Measurements from ENCODE around the gene HMCN1. TPM values are rescaled to one million over a fixed set of nuclear protein-coding genes. Genes with fewer than 3 reads are reported as not detected.

The HMCN1 gene
- polyA plus RNA-seq, 2 donors: 0.83 to 1.9 TPM

DNA sequence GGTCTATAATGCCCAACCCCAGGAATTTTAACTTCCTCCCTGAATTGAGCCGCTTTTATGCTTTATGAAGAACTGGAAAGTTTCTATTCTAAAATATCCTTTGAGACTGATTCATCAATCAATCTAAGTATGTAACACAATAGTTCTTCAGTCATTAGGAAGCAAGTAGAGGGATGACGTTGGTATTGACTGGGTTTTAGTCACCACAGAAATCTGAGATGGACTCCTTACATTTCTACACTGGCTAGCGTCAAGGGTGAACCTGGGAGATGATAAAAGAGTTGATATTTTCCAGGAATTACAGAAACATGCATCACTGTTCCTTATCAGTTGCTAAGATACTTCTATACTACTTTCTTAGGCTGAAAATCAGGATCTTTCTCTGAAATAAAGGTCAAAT is 308.0 kb downstream of the HMCN1 start:
- no peak overlapping the region for H3K27ac ChIP-seq (ENCODE audit: low read depth in 2 of 2, low read length in 1 of 2)
- WGBS, 2 donors: 78 to 84% methylated on average over 3 of the region's 3 CpGs

DNA sequence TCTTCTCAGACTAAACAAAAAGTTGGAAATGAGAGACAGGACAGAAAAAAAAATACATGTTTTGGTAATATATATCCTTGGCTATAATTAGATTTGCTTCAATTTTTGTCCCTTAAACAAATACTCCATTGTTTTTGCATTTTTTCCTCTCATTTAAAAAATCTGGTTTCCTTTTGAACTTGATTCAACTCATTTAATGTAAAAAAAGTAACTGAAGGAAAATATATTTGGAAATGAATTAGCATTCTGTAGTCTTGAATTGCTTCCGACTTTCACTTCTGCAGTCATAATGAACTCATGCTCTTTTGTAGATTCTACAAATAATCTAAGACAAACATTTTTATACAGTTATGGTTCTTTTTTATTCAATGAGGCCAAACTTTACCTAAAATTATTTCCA is 309.1 kb downstream of the HMCN1 start:
- Histone ChIP-seq H3K36me3 (ENCODE audit: control insufficient read depth in 2 of 2, insufficient read depth in 2 of 2, low read length in 1 of 2) (no peaks in the 10 kb centered on the region), H3K27ac (ENCODE audit: low read depth in 2 of 2, low read length in 1 of 2) (no peak overlapping the region), H3K4me1 (ENCODE audit: control insufficient read depth in 2 of 2, insufficient read depth in 2 of 2, low read length in 1 of 2) (no peaks in the 10 kb centered on the region), H3K27me3 (ENCODE audit: control insufficient read depth in 1 of 2, insufficient read depth in 2 of 2, low read length in 2 of 2) (no peaks in the 10 kb centered on the region), H3K9me3 (ENCODE audit: control insufficient read depth in 2 of 2, insufficient read depth in 1 of 2, low read depth in 1 of 2, low read length in 1 of 2) (no peaks in the 10 kb centered on the region), H3K4me3 (ENCODE audit: low read depth in 1 of 2, low read length in 2 of 2) (no peak overlapping the region)
- WGBS, 2 donors: 56 to 58% methylated on average over 1 of the region's 1 CpG

More for the DNA sequence above, 308.0 kb downstream of the HMCN1 start:
- Histone ChIP-seq H3K27me3 (ENCODE audit: control insufficient read depth in 1 of 2, insufficient read depth in 2 of 2, low read length in 2 of 2) (no peaks in the 10 kb centered on the region), H3K4me3 (ENCODE audit: low read depth in 1 of 2, low read length in 2 of 2) (no peak overlapping the region), H3K36me3 (ENCODE audit: control insufficient read depth in 2 of 2, insufficient read depth in 2 of 2, low read length in 1 of 2) (no peaks in the 10 kb centered on the region), H3K9me3 (ENCODE audit: control insufficient read depth in 2 of 2, insufficient read depth in 1 of 2, low read depth in 1 of 2, low read length in 1 of 2) (no peaks in the 10 kb centered on the region), H3K4me1 (ENCODE audit: control insufficient read depth in 2 of 2, insufficient read depth in 2 of 2, low read length in 1 of 2) (no peaks in the 10 kb centered on the region)

DNA sequence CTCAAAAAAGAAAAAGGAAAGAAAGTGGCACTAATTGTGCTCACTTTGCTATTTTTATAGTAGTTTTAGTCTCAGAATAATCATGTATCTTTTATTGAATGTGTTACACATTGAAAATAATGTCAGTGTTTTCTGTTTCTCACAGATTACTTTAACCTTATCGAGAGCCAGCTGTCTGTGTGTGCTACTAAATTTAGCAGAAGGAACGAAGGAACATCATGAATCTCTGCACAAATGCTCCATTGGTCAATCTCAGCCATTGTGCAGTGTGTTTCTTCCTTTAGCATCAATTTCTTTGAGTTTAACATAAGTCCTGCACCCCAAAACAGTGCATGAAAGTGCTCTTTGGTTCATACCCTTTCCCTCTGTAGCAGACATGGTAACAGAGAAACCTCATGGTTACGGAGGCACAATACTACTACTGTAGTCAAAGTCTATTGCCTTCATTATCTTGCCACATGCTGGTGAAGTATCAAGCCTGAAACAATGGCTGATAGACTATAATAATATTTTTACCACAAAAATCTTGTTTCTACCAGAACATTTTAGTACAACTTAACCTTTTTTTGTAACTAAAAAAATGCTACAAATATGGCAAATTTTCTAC is 310.0 kb downstream of the HMCN1 start:
- H3K4me3 ChIP-seq (ENCODE audit: low read depth in 1 of 2, low read length in 2 of 2): no peak overlapping the region
- WGBS, 2 donors: 51 to 61% methylated on average over 3 of the region's 3 CpGs
- no peak overlapping the region for H3K27ac ChIP-seq (ENCODE audit: low read depth in 2 of 2, low read length in 1 of 2)
- no peaks in the 10 kb centered on the region for H3K36me3 ChIP-seq (ENCODE audit: control insufficient read depth in 2 of 2, insufficient read depth in 2 of 2, low read length in 1 of 2)
- no peaks in the 10 kb centered on the region for H3K27me3 ChIP-seq (ENCODE audit: control insufficient read depth in 1 of 2, insufficient read depth in 2 of 2, low read length in 2 of 2)
- H3K4me1 ChIP-seq (ENCODE audit: control insufficient read depth in 2 of 2, insufficient read depth in 2 of 2, low read length in 1 of 2): no peaks in the 10 kb centered on the region
- H3K9me3 ChIP-seq (ENCODE audit: control insufficient read depth in 2 of 2, insufficient read depth in 1 of 2, low read depth in 1 of 2, low read length in 1 of 2): no peaks in the 10 kb centered on the region

DNA sequence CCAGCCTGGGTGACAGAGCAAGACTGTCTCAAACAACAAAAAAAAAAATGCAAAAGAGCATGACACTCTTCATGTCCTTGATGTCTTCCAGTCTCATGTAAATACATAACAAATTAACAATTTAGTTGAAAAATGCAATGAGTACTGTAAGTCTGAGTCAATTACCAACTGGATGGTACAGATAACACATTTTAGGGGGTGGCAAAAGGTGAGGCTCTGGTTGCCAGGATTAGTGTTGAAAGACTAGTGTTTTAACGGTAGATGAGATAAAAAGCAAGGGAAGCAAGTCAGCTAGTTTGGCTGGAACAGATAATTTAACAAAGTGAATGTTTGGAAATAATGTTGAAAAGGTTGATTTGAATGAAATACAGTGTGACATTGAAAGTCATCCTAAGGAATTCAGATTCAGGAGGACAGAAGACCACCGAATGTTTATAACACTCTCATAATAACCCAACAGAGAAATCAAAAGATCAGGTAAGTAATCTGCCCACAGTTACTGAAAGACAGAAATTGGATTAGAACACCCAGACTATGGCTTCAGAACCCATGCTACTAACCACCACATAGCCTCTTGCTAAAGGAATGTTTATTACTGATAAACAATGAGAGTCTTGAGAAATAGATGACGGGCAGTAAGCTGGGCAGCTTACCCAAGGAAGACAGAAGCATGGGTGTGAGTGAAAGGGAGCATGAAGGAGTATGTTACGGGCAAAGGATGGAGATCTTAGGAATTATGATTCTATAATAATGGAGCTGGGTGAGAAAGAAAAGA is 312.4 kb downstream of the HMCN1 start:
- Histone ChIP-seq H3K36me3 (ENCODE audit: control insufficient read depth in 2 of 2, insufficient read depth in 2 of 2, low read length in 1 of 2) (no peaks in the 10 kb centered on the region), H3K4me1 (ENCODE audit: control insufficient read depth in 2 of 2, insufficient read depth in 2 of 2, low read length in 1 of 2) (no peaks in the 10 kb centered on the region), H3K4me3 (ENCODE audit: low read depth in 1 of 2, low read length in 2 of 2) (no peak overlapping the region), H3K27me3 (ENCODE audit: control insufficient read depth in 1 of 2, insufficient read depth in 2 of 2, low read length in 2 of 2) (no peaks in the 10 kb centered on the region), H3K9me3 (ENCODE audit: control insufficient read depth in 2 of 2, insufficient read depth in 1 of 2, low read depth in 1 of 2, low read length in 1 of 2) (no peaks in the 10 kb centered on the region), H3K27ac (ENCODE audit: low read depth in 2 of 2, low read length in 1 of 2) (no peak overlapping the region)
- WGBS, 2 donors: 92 to 93% methylated on average over 4 of the region's 4 CpGs

DNA sequence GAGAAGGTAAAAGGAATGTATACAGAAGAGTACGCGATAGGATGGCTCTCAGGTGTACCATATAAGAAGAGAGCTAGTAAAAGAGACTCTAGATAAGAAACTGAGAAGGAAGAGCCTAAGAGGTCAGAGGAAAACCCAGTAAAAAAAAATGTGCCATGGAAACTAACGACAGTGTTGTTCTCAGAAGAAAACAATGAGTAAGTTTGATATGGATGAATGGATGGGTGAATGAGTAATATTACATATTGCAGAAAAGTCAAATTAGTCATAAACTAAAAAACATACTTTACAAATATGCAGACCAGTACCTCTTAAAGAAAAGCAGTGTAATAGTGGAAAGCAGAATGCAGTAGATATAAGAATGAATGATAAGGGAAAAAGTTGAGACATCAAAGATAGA is 316.2 kb downstream of the HMCN1 start:
- 69 to 80% methylated on average over 3 of the region's 3 CpGs for WGBS, 2 donors
- Histone ChIP-seq H3K4me3 (ENCODE audit: low read depth in 1 of 2, low read length in 2 of 2) (no peak overlapping the region), H3K36me3 (ENCODE audit: control insufficient read depth in 2 of 2, insufficient read depth in 2 of 2, low read length in 1 of 2) (no peaks in the 10 kb centered on the region), H3K4me1 (ENCODE audit: control insufficient read depth in 2 of 2, insufficient read depth in 2 of 2, low read length in 1 of 2) (no peaks in the 10 kb centered on the region), H3K27ac (ENCODE audit: low read depth in 2 of 2, low read length in 1 of 2) (no peak overlapping the region), H3K27me3 (ENCODE audit: control insufficient read depth in 1 of 2, insufficient read depth in 2 of 2, low read length in 2 of 2) (no peaks in the 10 kb centered on the region), H3K9me3 (ENCODE audit: control insufficient read depth in 2 of 2, insufficient read depth in 1 of 2, low read depth in 1 of 2, low read length in 1 of 2) (no peaks in the 10 kb centered on the region)

DNA sequence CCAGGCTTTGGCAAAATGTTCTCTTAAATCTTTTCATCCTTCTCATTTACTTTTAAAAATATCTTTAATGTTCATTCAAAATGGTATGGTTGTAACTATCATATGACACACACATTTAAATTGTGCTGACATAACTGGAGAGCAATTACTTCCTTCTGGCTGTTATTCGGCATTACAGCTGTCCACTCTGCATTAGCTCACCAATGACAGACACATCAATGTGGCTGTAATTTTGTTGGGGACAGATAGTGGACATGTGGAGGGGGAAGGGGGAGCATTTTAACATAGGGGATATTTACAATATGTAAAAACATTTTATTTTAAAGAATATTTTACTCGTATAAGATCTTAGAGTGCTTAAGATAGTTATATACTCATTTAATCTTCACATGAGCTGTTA is 319.8 kb downstream of the HMCN1 start:
- WGBS, 2 donors: 86 to 87% methylated on average over 2 of the region's 2 CpGs
- Histone ChIP-seq H3K27me3 (ENCODE audit: control insufficient read depth in 1 of 2, insufficient read depth in 2 of 2, low read length in 2 of 2) (no peaks in the 10 kb centered on the region), H3K36me3 (ENCODE audit: control insufficient read depth in 2 of 2, insufficient read depth in 2 of 2, low read length in 1 of 2) (no peaks in the 10 kb centered on the region), H3K27ac (ENCODE audit: low read depth in 2 of 2, low read length in 1 of 2) (no peak overlapping the region), H3K9me3 (ENCODE audit: control insufficient read depth in 2 of 2, insufficient read depth in 1 of 2, low read depth in 1 of 2, low read length in 1 of 2) (no peaks in the 10 kb centered on the region), H3K4me1 (ENCODE audit: control insufficient read depth in 2 of 2, insufficient read depth in 2 of 2, low read length in 1 of 2) (no peaks in the 10 kb centered on the region), H3K4me3 (ENCODE audit: low read depth in 1 of 2, low read length in 2 of 2) (no peak overlapping the region)

DNA sequence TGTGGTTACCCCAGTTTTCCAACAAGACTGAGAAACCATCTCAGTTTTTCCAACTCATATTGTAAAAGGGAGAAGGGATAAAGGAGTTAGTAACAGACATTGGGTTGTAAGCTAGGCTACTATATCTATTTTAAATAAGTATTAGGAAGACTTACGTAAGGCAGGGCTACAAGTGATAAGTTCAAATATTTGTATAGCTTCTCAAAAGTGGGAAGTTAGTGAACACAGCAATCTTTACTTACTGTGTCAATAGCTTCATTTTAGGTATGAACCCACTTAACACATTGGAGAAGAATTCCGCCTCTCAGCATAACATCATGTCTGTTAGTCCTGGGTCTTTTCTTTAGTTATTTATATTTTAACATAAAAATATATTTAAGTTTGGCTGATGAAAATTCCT is 320.7 kb downstream of the HMCN1 start:
- H3K9me3 ChIP-seq (ENCODE audit: control insufficient read depth in 2 of 2, insufficient read depth in 1 of 2, low read depth in 1 of 2, low read length in 1 of 2): no peaks in the 10 kb centered on the region
- no peaks in the 10 kb centered on the region for H3K4me1 ChIP-seq (ENCODE audit: control insufficient read depth in 2 of 2, insufficient read depth in 2 of 2, low read length in 1 of 2)
- H3K36me3 ChIP-seq (ENCODE audit: control insufficient read depth in 2 of 2, insufficient read depth in 2 of 2, low read length in 1 of 2): no peaks in the 10 kb centered on the region
- 84 to 97% methylated on average over 2 of the region's 2 CpGs for WGBS, 2 donors
- no peaks in the 10 kb centered on the region for H3K27me3 ChIP-seq (ENCODE audit: control insufficient read depth in 1 of 2, insufficient read depth in 2 of 2, low read length in 2 of 2)
- H3K4me3 ChIP-seq (ENCODE audit: low read depth in 1 of 2, low read length in 2 of 2): no peak overlapping the region
- H3K27ac ChIP-seq (ENCODE audit: low read depth in 2 of 2, low read length in 1 of 2): no peak overlapping the region

DNA sequence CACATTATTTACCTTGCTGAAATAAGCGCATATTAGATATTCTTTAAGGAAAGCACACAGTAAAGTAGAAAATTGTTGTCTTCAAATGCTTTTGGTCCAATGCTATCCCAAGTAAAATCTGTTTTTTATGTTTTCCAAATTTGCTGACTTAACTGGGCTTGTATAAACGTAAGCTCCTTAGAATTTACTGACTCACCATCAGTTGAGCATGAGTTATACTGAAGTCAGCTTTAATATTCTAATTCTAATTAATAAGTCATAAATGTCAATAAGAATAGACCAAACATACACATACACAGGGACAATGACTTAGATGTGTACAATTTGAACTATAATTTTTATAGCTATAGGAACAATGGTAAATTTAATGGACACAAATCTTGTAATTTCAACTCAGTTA is 321.7 kb downstream of the HMCN1 start:
- Histone ChIP-seq H3K9me3 (ENCODE audit: control insufficient read depth in 2 of 2, insufficient read depth in 1 of 2, low read depth in 1 of 2, low read length in 1 of 2) (no peaks in the 10 kb centered on the region), H3K36me3 (ENCODE audit: control insufficient read depth in 2 of 2, insufficient read depth in 2 of 2, low read length in 1 of 2) (no peaks in the 10 kb centered on the region), H3K4me1 (ENCODE audit: control insufficient read depth in 2 of 2, insufficient read depth in 2 of 2, low read length in 1 of 2) (no peaks in the 10 kb centered on the region), H3K4me3 (ENCODE audit: low read depth in 1 of 2, low read length in 2 of 2) (no peak overlapping the region), H3K27me3 (ENCODE audit: control insufficient read depth in 1 of 2, insufficient read depth in 2 of 2, low read length in 2 of 2) (no peaks in the 10 kb centered on the region), H3K27ac (ENCODE audit: low read depth in 2 of 2, low read length in 1 of 2) (no peak overlapping the region)
- WGBS, 2 donors: 50 to 54% methylated on average over 2 of the region's 2 CpGs

DNA sequence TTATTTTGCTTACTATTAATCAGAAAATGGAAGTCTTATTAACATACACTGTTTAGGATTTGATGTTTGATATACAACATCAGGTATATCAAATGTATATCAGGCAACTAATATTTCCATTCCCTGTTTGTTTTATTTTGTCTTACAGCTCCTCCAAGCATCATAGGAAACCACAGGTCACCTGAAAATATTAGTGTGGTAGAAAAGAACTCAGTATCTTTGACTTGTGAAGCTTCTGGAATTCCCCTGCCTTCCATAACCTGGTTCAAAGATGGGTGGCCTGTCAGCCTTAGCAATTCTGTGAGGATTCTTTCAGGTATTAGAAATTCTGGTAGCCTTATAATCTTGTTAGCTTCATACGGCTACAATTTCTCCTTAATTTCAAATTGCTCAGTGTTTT is 322.9 kb downstream of the HMCN1 start:
- Histone ChIP-seq H3K36me3 (ENCODE audit: control insufficient read depth in 2 of 2, insufficient read depth in 2 of 2, low read length in 1 of 2) (no peaks in the 10 kb centered on the region), H3K27me3 (ENCODE audit: control insufficient read depth in 1 of 2, insufficient read depth in 2 of 2, low read length in 2 of 2) (no peaks in the 10 kb centered on the region), H3K4me1 (ENCODE audit: control insufficient read depth in 2 of 2, insufficient read depth in 2 of 2, low read length in 1 of 2) (no peaks in the 10 kb centered on the region), H3K4me3 (ENCODE audit: low read depth in 1 of 2, low read length in 2 of 2) (no peak overlapping the region), H3K27ac (ENCODE audit: low read depth in 2 of 2, low read length in 1 of 2) (no peak overlapping the region), H3K9me3 (ENCODE audit: control insufficient read depth in 2 of 2, insufficient read depth in 1 of 2, low read depth in 1 of 2, low read length in 1 of 2) (no peaks in the 10 kb centered on the region)
- 86 to 96% methylated on average over 1 of the region's 1 CpG for WGBS, 2 donors

DNA sequence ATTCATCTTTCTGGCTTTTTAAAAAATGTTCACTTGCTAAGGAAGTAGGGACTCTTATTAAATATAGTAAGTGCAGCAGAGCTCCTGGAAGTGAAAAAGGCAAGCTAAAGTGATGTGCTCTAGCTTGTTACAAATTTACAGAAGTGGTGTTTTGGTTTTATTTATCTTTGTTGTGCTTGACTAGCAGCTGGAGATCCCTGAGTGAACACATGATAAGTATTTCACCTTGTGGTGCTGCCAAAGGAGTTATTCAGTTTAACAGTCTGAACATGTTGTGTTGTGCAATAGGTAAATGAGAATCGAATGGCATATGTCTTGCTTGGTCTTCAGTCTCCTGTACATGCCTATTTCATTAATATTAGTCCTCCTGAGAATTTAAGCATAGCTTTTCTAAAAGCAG is 325.1 kb downstream of the HMCN1 start:
- H3K27ac ChIP-seq (ENCODE audit: low read depth in 2 of 2, low read length in 1 of 2): no peak overlapping the region
- WGBS, 2 donors: 30 to 46% methylated on average over 1 of the region's 1 CpG

More for the DNA sequence above, 325.1 kb downstream of the HMCN1 start:
- Histone ChIP-seq H3K4me1 (ENCODE audit: control insufficient read depth in 2 of 2, insufficient read depth in 2 of 2, low read length in 1 of 2) (no peaks in the 10 kb centered on the region), H3K27me3 (ENCODE audit: control insufficient read depth in 1 of 2, insufficient read depth in 2 of 2, low read length in 2 of 2) (no peaks in the 10 kb centered on the region), H3K4me3 (ENCODE audit: low read depth in 1 of 2, low read length in 2 of 2) (no peak overlapping the region), H3K9me3 (ENCODE audit: control insufficient read depth in 2 of 2, insufficient read depth in 1 of 2, low read depth in 1 of 2, low read length in 1 of 2) (no peaks in the 10 kb centered on the region), H3K36me3 (ENCODE audit: control insufficient read depth in 2 of 2, insufficient read depth in 2 of 2, low read length in 1 of 2) (no peaks in the 10 kb centered on the region)
